ENCODE data around the gene NTRK1.

NTRK1 gene

DNA sequence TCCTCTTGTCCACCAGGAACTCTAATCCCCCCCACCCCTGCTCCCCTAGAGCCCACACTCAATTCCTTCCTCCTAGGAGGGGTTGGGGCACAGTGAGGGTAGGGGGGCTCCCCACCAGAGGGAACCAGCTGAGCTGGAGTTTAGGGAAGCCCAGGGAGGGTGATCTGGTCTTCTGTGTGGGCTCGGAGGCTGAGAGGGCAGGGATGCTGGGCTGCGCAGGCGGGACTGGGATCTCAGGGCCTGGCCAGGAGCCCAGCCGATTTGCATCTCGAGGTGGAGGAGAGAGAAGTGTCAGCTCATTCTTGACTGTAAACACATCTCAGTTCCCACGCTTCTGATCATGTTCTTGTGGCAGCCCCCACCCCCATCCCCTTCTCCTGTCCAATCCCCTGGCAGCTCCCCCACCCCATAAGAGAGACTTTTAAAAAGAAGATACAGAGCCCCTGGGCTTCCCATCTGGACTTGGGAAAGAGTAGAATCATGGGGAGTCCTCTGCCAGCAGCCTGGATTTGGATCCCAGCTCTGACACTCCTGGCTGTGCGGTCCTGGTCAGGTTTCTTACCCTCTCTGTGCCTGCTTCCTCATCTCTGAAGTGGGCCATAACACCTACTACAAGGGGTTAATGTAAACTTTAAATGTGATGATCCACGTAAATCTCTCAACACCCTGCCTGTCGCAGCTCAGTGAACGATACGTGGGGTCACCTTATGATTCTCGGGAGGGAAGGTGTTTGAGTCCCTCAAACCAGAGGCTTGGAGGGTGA, 39.5 kb downstream of the NTRK1 start:
- DNase-seq, result no peak

DNA sequence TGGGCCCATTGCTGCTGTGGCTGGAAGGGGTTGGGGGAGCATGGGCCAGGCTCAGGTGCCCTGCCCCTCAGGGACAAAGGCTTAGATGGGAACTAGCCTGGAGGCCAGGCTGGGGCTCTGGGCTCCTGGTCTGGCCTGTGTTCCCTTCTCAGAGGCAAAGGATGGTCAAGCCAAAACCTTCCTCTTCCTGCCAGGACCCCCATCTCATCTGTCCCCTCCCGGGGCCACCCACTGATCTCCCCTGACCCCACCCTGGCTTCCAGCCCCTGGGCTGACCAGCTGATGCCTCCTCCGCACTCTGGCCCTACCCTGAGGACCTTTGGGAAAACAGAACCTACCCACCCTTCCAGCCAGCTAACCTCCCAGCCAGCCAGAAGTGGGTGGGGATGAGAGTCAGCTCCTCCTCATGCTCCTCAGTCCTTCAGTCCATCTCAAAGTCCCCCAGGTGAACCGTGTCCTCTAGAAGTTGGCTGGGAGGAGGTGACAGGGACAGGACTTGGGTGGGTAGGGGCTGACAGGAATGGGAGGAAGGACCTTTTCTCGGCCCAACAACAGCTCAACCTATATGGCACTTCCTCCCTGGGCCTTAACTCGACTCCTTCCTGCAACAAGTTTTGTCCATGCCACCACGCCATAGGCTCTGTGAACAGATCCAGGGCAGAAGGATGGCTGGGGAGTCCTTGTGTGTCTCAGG, 40.4 kb downstream of the NTRK1 start:
- DNase-seq, result no peak

DNA sequence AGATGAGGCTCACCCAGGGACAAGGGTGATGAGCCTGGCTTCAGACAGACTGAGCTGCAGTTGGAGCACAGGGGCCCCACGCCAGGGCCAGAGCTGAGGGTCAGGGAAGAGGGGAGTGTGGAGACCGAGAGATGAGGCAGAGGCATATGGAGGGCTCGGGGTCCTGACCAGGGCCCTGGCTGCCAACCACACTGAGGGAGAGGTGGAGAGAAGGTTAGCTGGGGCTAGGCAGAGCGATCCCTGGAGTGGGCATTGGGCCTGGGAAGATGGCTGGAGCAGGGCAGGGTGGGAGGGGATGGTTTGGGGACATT, 40.9 kb downstream of the NTRK1 start:
- no peak for DNase-seq

DNA sequence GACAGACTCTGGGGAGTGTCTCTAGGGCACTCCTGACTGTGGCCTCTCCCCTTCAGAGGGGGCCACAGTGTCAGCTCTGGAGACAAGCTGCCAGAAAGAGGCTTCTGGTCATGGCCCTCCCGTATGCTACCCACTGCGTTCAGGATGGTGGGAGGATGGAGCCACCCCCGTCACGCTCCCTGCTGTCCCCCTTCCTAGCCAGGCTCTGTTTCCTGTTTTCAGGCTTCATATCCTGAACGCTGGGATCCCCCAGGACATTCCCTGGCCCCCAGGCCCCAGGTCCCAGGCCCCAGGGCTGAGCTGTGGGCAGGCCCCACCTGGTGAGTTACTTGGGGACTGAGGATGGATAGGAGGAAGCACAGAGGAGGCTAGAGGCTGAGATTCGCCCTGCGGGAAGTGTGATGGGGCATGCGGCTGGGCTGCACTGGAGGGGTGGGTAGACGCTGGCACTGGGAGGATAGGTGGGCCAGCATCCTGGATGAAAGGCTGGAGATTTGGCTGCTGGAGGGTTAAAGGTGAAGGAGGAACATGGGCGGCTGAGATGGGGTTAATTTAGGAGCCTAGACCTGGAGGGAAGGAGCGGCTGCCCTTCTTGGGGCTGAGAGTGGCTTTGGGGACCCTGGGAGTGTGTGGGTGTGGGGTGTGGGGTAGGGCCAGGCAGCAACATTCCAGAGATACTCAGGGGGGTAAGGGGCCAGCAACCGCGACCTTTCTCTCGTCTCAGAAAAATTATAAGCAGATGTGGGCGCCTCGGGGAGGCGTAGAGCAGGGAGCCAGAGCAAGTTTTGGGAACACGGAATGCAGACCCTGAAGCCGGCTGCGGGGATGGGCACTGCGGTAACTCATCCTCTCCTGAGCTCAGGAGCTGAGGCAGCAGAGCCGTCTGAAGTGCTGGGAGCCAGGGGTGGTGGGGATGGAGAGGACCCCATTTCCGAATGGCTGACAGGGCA, 41.6 kb downstream of the NTRK1 start:
- DNase-seq, result no peak

DNA sequence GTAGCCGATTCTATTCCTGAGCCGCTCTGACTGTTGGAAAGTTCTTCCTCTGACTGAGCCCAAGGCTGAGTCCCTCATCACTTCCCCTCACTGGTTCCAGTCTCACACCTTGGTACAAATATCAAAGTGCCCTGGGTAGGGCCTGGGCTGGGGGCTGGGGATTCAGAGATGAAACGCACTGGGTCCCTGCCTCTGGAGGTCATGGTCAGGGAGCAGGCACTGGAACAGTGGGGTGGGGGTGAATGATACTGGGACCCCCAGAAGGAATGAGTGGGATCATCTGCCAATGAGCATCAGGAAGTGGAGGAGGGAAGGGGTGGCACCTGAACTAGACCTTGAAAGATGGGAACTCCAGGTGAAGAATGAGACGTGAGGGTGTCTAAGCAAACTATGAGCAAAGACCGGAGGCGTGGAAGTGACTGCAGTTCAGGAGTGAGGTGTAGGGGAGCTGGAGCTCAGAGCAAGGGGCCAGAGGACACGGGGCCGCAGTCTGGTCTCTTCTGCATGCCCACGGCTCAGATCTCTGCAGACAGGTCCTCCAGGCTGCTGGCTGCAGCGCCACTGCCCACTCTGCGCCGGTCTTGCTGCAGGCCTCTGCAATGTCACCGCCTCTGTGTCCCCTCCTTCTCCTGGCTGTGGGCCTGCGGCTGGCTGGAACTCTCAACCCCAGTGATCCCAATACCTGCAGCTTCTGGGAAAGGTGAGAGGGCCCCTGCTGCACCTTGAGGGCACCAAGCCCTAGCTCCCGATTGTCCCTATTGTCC, 42.8 kb downstream of the NTRK1 start:
- DNase-seq, result no peak

DNA sequence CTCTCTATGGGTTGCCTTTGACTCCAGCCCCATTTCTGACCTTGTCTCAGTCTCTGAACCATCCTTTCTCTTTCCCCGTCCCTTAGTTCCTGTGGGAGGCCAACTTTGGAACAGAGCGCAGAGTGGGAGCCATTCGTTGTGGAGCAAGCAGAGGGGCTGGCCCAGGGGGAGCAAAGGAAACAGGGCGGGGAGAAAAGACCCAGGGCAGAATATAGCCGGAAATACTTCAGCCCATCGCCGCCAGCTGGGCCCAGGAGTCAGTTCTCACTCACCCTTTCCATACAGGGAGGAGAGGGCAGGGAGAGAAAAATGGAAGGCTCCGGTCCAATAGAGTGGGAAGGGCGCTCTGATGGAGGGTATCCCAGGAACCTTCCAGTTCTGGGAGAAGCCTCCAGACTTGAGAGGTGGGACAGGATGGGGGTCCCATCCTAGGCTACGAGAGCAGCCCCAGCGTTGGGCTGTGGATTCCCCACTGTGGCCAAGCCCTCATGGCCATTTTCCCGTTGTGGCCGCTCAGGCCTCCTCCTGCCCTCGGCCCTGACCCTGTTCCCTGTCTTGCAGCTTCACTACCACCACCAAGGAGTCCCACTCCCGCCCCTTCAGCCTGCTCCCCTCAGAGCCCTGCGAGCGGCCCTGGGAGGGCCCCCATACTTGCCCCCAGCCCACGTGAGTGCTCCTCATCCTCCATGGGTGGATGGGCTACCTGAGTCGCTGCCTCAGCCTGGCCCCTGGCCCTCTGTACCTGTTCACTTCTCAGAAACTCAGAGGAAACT, 43.7 kb downstream of the NTRK1 start:
- no peak for DNase-seq

DNA sequence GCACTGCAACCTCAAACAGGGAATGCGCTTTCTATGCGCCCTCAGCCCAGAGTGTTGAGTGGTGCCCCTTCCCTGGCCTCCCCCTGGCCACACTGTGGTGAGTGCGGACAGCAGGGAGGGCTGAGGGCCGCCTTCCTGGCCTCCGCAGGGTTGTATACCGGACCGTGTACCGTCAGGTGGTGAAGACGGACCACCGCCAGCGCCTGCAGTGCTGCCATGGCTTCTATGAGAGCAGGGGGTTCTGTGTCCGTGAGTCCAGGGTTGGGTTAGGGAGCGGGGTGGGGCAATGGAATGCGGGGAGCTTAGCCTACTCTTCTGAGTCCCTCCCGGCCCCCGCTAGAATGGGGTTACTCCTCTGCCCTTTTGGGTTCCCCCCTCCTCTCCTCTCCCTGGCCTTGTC, 44.5 kb downstream of the NTRK1 start:
- DNase-seq, result no peak

DNA sequence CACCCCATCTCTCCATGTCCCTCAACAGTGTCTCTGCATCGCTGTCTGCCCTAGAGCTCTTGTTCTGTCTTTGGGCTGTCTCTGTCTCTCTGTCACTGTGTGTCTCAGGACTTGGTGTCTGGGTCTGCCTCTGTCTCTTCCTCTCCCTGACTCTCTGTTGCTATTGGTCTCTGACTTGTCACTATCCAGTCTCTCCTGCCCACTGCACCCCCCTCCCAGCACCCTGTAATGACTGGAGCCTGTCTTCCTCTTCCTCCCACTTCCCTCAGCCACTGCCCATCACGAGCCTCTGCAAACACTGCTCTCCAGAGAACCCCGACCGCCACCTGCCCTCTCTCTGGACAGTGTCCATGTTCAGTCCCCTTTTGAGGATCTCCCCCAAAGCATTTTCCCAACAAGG, 45.0 kb downstream of the NTRK1 start:
- no peak for DNase-seq

DNA sequence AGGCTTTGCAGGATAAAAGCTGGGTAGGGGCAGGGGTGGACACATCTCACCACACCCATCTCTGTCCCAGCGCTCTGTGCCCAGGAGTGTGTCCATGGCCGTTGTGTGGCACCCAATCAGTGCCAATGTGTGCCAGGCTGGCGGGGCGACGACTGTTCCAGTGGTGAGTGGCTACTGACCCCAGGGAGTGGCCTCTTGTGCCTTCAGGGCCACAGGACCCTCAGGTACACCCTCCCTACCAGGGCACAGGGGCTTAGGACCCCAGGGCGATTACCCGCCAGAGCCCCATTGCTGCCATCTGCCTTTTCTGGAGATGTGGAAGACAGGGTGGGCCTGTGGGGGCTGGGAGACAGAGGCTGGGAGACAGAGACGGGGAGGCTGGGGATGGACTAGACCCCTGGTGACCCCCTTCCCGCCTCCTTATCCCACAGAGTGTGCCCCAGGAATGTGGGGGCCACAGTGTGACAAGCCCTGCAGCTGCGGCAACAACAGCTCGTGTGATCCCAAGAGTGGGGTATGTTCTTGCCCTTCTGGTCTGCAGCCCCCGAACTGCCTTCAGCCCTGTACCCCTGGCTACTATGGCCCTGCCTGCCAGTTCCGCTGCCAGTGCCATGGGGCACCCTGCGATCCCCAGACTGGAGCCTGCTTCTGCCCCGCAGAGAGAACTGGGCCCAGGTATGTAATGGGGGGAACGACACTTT, 45.7 kb downstream of the NTRK1 start:
- no peak for DNase-seq

DNA sequence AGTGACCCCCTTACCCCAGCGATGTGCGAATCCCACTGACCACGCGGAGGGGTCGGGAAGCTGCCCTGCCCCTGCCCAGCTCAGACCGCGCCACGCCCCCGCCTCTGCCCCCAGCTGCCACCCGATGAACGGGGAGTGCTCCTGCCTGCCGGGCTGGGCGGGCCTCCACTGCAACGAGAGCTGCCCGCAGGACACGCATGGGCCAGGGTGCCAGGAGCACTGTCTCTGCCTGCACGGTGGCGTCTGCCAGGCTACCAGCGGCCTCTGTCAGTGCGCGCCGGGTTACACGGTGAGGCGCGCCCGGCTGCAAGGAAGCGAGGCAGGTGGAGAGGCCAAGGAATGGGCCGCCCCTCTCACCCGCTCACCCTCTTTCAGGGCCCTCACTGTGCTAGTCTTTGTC, 47.9 kb downstream of the NTRK1 start:
- no peak for DNase-seq

DNA sequence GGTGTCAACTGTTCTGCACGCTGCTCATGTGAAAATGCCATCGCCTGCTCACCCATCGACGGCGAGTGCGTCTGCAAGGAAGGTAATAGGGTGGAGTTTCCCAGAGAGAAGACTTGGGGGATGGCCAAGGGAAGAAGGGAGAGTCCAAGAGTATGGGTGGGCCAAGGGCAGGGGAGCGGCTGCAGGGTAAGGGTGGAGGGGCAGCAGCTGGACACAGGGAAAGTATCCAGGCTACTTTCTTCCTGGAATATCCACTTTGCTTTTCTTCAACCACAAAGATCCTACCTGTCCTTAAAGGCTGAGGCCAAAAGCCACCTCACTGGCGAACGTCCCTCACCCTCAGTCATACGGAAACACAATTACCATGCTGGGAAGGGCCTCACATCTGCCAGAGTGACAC, 48.3 kb downstream of the NTRK1 start:
- DNase-seq, result no peak

DNA sequence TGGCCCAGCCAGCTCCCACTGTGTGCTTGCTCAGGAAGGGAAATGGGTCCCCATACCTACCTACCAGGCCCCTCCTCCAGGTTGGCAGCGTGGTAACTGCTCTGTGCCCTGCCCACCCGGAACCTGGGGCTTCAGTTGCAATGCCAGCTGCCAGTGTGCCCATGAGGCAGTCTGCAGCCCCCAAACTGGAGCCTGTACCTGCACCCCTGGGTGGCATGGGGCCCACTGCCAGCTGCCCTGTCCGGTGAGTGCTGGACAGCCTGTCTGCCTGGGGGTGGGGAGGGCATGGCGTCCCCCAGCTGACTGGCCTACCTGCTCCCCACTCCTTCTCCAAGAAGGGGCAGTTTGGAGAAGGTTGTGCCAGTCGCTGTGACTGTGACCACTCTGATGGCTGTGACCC, 49.0 kb downstream of the NTRK1 start:
- DNase-seq, result no peak

DNA sequence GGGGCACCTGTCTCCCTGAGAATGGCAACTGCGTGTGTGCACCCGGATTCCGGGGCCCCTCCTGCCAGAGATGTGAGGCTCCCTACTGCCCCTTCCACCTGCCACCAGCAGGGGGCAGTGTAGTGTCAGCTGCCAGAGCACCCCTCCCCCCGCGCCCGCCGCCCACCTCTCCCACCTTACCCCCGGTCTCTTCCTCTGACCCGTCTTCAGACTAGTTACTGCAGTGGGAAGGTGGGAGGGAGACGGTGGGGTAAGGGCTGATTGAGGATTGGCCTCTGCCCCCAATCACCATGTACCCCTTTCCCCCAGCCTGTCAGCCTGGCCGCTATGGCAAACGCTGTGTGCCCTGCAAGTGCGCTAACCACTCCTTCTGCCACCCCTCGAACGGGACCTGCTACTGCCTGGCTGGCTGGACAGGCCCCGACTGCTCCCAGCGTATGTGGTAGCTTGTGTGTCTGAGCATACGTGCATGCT, 49.7 kb downstream of the NTRK1 start:
- DNase-seq, result no peak

DNA sequence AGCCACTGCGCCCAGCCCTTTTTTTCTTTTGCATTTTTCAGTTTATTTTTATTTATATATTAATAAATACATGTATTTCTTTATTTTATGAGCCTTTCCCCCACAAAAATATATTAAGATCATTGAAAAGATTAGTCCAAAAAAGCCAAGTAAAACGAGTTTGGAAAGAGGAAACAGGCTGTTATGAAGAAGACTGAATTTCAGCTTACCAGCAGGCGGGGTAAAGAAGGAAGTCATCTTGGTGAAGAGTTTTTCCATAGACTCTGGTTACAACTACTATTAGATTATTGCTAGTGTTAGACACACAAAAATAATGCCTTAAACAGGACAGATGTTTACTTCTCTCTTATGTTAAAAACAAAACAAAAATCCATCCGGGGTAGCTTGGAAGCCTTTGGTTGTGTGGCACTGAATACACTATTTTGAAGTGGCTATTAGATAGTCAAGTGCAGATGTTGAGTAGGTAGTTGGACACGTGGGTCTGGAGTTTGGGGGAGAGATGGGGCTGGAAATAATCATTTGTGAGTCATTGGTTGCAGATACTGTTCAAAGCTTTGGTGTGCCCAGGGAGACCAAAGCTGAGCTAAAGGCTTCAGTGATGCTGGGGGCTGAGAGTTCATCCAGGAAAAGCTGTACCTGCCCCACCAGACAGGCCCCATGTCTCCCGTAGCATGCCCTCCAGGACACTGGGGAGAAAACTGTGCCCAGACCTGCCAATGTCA, 51.1 kb downstream of the NTRK1 start:
- no peak for DNase-seq

DNA sequence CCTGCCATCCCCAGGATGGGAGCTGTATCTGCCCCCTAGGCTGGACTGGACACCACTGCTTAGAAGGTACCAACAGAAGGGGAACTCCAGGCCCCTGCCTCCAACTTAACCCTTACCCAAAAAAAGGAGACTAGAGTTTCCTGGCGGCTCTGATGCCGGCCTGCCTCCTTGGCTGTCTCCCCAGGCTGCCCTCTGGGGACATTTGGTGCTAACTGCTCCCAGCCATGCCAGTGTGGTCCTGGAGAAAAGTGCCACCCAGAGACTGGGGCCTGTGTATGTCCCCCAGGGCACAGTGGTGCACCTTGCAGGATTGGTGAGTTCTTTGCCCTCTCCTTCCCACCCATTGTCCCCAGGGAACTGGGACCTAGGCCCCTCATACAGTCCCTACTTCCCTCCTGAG, 51.6 kb downstream of the NTRK1 start:
- DNase-seq, result no peak

DNA sequence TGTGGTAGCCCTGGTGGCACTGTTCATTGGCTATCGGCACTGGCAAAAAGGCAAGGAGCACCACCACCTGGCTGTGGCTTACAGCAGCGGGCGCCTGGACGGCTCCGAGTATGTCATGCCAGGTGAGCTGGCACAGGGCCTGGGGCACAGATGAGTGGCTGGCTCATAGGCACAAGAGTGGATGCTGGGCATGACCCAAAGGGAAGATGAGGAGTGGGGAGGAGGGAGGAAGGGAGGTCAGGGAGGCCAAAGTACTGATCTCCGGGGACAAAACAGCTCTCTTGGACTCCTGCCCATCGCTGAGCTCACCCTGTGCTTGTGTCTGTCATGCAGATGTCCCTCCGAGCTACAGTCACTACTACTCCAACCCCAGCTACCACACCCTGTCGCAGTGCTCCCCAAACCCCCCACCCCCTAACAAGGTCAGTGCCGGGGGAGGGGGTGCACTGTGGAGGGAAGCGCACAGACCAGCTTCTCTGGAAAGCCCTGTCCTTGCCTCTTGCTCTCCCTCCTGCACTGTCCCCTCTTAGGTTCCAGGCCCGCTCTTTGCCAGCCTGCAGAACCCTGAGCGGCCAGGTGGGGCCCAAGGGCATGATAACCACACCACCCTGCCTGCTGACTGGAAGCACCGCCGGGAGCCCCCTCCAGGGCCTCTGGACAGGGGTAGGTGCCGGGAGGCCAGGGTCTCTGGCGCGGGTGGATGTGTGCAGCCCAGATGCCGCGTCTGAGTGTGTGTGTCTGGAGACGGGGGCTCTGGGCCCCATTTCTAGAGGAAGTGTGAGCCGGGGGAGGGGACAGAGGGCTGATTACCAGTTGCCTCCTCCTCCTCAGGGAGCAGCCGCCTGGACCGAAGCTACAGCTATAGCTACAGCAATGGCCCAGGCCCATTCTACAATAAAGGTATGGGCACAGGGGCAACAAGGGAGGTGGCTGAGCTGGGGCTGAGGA, 52.5 kb downstream of the NTRK1 start:
- no peak for DNase-seq

DNA sequence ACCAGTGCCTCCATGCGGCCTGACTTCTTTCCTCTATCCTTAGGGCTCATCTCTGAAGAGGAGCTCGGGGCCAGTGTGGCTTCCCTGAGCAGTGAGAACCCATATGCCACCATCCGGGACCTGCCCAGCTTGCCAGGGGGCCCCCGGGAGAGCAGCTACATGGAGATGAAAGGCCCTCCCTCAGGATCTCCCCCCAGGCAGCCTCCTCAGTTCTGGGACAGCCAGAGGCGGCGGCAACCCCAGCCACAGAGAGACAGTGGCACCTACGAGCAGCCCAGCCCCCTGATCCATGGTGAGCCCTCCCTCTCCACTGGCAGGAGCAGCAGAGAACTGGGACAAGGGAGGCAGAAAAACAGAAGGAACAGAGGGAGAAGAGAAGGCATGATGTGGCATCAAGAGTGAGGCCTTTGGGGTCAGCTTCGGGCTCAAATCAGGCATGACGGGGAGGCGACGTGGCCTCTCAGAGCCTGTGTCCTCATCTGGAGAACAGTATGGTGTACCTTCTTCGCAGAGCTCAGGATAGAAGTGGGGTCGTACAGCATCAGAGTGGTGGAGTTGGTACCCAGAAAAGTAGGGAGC, 53.2 kb downstream of the NTRK1 start:
- DNase-seq, result no peak

DNA sequence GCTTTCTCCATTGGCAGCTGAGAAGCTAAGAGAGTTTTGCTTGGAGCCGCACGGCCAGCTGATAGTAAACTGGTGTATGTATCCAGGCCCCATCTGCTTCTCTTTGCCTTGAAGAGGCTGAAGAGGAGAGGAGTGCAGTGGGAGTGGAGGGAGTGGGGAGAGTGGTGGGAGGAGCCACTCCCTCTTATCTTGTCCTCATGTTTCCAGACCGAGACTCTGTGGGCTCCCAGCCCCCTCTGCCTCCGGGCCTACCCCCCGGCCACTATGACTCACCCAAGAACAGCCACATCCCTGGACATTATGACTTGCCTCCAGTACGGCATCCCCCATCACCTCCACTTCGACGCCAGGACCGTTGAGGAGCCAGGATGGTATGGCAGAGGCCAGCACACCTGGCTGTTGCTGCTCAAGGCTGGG, 53.8 kb downstream of the NTRK1 start:
- DNase-seq, result no peak

Measured in NCI-H1930 (cell line).